HG03103 (cell line): Measurements from ENCODE around the gene SLCO2B1.
A peak's percentile ranks its signal among the peaks of the same experiment; 100 is the strongest.

Experiments used
- ATAC-seq: cut with Tn5 transposase; IDR thresholded peaks from one replicate; pipeline ENCODE4 v1.9.1; 2021; ENCODE audit warnings: low read depth; ENCODE audit not compliant: unreplicated experiment

SLCO2B1 gene

DNA sequence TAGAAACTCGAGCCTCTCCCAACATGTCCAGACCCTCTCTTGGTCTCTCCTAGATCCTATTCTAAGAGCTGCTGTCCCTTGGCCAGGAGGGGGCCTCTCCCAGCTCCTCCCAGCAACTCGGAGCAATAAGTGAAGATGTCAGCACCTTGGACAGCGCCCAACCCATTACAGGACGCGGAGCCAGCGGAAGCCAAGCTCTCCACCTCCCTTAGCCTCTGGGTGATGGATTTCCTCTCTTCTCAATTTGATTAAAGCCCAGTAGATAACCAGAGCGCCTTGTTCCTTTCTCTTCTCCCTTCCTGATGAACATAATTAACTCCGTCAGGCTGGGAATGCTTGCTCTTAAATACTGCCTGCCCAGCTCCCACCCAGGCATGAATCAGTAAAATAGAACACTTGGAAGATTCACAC is 63.5 kb downstream of the SLCO2B1 start:
- no peak for ATAC-seq

GRCh38 chr11:75214843-75215242 is 63.9 kb downstream of the SLCO2B1 start:
- no peak for ATAC-seq

- no peak for ATAC-seq
These were observed 69.0 kb downstream of the SLCO2B1 start for GRCh38 chr11:75219869-75220268.

- ATAC-seq, result no peak
These were observed 73.2 kb downstream of the SLCO2B1 start for GRCh38 chr11:75223954-75224643.

- ATAC-seq, result no peak
These were observed 74.9 kb downstream of the SLCO2B1 start for GRCh38 chr11:75225794-75226193.

GRCh38 chr11:75229466-75229865 is 78.6 kb downstream of the SLCO2B1 start:
- ATAC-seq, result no peak

DNA sequence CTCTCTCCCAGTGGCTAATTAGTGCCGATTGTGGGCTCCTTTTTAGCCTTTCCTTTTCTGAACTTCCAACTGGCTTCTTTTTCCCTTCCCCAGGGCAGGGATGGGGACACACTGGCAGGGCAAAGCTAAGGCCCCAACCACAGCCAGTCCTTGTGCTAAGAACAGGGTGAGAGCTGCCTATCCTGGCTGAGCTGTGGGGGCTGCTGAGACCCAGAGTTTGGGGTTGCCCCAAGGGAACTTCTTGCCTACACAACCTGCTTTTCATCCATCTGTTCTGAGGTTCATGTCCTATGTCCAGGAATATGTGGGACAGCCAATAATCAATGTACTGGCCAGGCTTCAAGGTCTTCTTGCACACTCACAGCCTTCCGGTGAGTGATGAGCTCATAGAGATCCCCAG is 79.7 kb downstream of the SLCO2B1 start:
- no peak for ATAC-seq

DNA sequence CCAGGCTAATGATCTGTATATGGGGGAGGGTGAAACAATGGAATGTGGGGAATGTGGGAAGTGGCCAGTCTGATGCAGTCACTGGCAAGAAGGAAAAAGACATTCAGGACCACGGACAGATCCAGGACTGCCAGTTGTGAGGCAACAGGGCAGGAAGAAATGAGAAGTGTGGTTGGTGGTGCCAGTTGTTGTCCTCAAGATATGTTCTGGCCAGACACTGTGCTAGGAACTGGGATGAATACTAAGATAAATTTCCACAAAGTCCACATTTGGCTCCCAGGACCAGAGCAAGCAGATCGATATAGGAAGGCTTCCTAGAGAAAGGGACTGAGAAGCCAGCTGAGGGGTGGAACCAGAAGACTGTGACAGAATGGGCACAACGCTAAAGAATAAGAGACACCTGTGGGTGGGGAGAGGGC is 82.9 kb downstream of the SLCO2B1 start:
- no peak for ATAC-seq

- no peak for ATAC-seq
These were observed 85.2 kb downstream of the SLCO2B1 start for GRCh38 chr11:75236062-75236461.

- ATAC-seq, result no peak
These were observed 86.1 kb downstream of the SLCO2B1 start for GRCh38 chr11:75237050-75237449.

GRCh38 chr11:75238595-75239440 is 87.9 kb downstream of the SLCO2B1 start:
- ATAC-seq, result no peak

GRCh38 chr11:75239531-75240290 is 88.8 kb downstream of the SLCO2B1 start:
- no peak for ATAC-seq

- no peak for ATAC-seq
These were observed 89.6 kb downstream of the SLCO2B1 start, which contains the start of gene TPBGL for GRCh38 chr11:75240311-75241035. Gene TPBGL (plus strand): TSS chr11:75240774. CDS start chr11:75241050, 276 bp downstream.

DNA sequence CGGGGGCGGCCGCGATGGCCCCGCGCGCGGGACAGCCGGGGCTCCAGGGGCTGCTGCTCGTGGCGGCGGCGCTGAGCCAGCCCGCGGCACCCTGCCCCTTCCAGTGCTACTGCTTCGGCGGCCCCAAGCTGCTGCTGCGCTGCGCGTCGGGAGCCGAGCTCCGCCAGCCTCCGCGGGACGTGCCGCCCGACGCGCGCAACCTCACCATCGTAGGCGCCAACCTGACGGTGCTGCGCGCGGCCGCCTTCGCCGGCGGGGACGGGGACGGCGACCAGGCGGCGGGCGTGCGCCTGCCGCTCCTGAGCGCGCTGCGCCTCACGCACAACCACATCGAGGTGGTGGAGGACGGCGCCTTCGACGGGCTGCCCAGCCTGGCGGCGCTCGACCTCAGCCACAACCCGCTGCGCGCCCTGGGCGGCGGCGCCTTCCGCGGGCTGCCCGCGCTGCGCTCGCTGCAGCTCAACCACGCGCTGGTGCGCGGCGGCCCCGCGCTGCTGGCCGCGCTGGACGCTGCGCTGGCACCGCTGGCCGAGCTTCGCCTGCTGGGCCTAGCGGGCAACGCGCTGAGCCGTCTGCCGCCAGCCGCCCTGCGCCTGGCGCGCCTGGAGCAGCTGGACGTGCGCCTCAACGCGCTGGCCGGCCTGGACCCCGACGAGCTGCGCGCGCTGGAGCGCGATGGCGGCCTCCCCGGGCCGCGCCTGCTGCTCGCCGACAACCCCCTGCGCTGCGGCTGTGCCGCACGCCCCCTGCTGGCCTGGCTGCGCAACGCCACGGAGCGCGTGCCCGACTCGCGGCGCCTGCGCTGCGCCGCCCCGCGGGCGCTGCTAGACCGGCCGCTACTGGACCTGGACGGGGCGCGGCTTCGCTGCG is 90.4 kb downstream of the SLCO2B1 start:
- ATAC-seq, result peak; percentile 72

DNA sequence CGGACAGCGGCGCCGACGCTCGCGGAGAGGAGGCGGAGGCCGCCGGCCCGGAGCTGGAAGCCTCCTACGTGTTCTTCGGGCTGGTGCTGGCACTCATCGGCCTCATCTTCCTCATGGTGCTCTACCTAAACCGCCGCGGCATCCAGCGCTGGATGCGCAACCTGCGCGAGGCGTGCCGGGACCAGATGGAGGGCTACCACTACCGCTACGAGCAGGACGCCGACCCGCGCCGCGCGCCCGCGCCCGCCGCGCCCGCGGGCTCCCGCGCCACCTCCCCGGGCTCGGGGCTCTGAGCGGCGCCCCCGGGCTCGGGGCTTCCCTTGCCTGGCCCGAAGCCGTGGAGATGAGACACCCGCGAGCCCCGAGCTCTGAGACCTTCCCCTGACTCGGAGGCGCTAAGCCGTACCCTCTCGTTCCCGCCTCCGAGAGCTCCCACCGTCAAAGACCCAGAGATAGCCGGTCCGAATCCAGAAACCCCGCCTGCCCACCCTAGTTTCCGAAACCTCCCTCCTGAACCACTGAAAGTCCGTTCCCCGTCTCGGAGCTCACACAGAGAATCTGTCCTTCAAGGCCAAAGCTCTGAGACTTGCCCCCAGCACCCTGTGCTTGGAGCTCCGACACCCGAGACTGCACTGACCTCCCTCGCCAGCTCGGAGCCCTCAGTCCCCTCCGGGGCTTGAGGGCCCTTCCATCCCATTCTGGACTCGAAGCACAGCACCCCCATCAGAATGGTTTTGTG is 91.2 kb downstream of the SLCO2B1 start:
- no peak for ATAC-seq

DNA sequence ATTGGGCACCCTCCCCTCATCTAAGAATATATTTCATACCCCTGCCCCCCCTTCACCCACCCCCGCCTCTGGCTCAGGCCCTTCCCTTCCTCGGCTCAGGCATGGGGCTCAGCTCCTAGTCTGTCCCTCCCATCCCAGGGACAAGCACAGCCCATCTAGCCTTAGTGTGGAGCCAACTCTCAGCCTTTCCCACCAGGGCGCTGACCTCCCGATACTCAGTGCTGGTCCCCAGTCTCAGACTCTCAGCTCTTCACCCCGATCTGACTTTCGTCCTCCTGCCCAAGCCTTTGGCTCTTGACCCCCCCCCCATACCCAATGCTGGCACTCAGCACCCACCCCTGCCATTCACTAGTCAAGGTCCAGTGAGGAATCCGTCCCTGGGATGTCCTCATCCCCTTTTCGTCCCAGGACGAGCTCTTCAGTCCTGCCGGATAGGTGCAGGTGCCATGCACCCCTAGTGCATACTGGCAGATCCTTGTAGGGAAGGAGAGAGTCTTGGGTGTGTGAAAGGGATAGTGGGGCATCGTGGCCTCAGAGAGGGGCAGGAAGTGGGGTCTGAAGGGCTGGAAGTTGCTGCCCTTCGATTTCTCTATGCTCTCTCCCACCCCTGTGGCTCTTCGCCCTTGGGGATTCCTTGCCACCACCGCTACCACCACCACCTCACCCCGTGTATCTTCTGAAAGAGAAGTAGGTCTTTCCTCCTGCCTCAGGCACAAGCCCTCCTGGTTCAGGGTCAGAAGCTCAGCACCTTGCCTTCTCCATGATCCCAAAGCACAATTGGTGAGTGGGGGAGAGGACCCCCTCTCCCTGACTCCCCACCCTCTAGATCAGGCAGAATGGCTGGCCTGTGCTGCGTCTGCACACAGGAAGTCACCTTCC is 92.1 kb downstream of the SLCO2B1 start:
- ATAC-seq, result no peak

- no peak for ATAC-seq
These were observed 93.3 kb downstream of the SLCO2B1 start for GRCh38 chr11:75244052-75244814.
